Fibroblast of mammary gland (primary cell): ENCODE results near the gene ABCC4.

Source experiments
- DNase-seq: peaks from one replicate; pipeline ENCODE4 v3.0.0-alpha.2; 2010; ENCODE audit warnings: low read depth
- H3K4me3 ChIP-seq: 2 replicates; pipeline ENCODE4 v1.5.1; 2011; ENCODE audit warnings: low read depth, mild to moderate bottlenecking, low read length, moderate library complexity; ENCODE audit not compliant: control insufficient read depth
- CTCF ChIP-seq: conservative IDR thresholded peaks from 2 replicates; pipeline ENCODE4 v1.5.1; 2011; ENCODE audit warnings: low read depth, low read length, inconsistent platforms; ENCODE audit not compliant: control insufficient read depth, insufficient read depth

ABCC4 gene

GRCh38 chr13:95035311-95036109, 265.7 kb downstream of the ABCC4 start:
- no peak overlapping the region for H3K4me3 ChIP-seq
- TF ChIP-seq CTCF = no peak
- no peak for DNase-seq

DNA sequence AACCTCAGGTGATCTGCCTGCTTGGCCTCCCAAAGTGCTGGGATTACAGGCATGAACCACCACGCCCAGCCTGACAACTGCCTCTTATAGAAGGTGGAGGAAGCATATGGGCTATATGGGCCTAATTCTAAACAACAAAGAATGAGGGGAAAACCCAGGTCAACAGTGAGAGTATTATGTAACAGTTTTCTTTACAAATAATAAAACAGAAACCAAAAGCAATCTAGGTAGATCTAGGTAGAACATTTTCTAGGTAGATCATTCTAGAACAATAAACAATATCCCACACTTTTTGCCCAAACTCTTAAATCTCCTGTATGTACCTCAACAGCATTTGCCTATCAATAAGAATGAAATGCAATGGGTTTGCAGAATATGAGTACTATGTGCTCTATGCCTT, 267.4 kb downstream of the ABCC4 start:
- no peak overlapping the region for H3K4me3 ChIP-seq
- TF ChIP-seq CTCF = no peak
- DNase-seq = no peak

DNA sequence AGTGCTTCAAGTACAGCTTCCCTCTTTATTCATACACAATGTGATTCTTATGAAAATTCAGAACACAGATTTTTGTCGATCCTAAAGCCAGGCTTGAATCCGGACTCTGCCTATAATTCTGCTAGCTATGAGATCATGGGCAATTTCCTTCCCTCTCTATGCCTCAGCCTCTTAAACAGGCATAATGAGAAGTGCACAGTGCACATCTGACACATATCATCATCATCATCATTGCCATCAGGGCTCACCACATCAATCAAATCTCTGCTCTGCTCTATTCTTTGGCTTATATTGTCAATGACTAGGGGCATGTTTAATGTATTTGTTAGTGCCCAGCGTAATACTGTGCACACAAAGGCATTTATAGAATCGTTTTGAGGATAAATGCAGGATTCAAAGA, 269.1 kb downstream of the ABCC4 start:
- DNase-seq = no peak
- H3K4me3 ChIP-seq = no peak overlapping the region
- TF ChIP-seq CTCF = no peak

GRCh38 chr13:95030821-95031343, 270.4 kb downstream of the ABCC4 start:
- H3K4me3 ChIP-seq = no peak overlapping the region
- DNase-seq = no peak
- no peak for TF ChIP-seq CTCF

DNA sequence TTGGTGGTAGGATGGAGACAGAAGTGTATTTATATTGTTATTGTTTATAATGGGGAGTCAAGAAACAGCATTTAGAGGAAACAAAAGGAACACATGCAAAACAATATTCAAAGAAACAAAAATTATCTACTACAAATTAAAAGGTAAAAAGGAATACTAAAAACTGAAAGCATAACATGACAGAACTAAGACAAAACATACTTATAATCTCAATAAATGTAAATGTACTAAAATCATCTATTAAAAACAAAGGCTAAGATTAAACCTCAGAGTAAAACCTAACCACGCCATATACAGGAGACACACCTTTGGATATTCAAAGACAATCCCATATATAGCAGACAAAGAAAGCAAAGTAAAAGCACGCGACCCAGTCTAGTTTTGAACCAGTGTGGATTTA, 273.6 kb downstream of the ABCC4 start:
- DNase-seq = no peak
- H3K4me3 ChIP-seq = no peak overlapping the region
- no peak for TF ChIP-seq CTCF

GRCh38 chr13:95025116-95025515, 276.1 kb downstream of the ABCC4 start:
- DNase-seq = no peak
- no peak for TF ChIP-seq CTCF
- no peak overlapping the region for H3K4me3 ChIP-seq
